OCI-LY3 (cell line): ENCODE results near the gene SAC3D1.

Source experiments
- H2AFZ ChIP-seq: fragments of 200-600, 300-600 bp; shearing (Covaris generic); 2 replicates; pipeline ENCODE4 v1.6.0; 2014; ENCODE audit warnings: antibody characterized with exemption, low read depth, low read length
- H3K27ac ChIP-seq: fragments of 200-600, 300-600 bp; sonication (generic); 2 replicates; pipeline ENCODE4 v1.5.1; 2014; ENCODE audit warnings: mild to moderate bottlenecking, low read length, moderate library complexity, mixed read lengths
- H3K27me3 ChIP-seq: fragments of 200-600, 300-600 bp; sonication (generic); 2 replicates; pipeline ENCODE4 v1.6.1; 2014; ENCODE audit warnings: low read depth, low read length, mixed read lengths
- H3K36me3 ChIP-seq: fragments of 200-600, 300-600 bp; sonication (generic); replicated peaks from 2 replicates; pipeline ENCODE3; 2014; ENCODE audit warnings: low read depth, low read length, mixed read lengths
- H3K4me1 ChIP-seq: fragments of 300-600, 200-600 bp; sonication (generic); 2 replicates; pipeline ENCODE4 v1.6.1; 2014; ENCODE audit warnings: low read length, mixed read lengths
- H3K4me2 ChIP-seq: fragments of 200-600, 300-600 bp; sonication (generic); 2 replicates; pipeline ENCODE4 v1.6.1; 2014; ENCODE audit warnings: low read length, mixed read lengths
- H3K4me3 ChIP-seq: fragments of 300-600, 200-600 bp; sonication (generic); 2 replicates; pipeline ENCODE4 v1.5.1; 2014; ENCODE audit warnings: antibody characterized with exemption, mild to moderate bottlenecking, low read length, moderate library complexity
- H3K79me2 ChIP-seq: fragments of 300-600, 200-600 bp; shearing (Covaris generic); 2 replicates; pipeline ENCODE4 v1.6.1; 2014; ENCODE audit warnings: mild to moderate bottlenecking, low read length, mixed read lengths
- H3K9ac ChIP-seq: fragments of 300-600, 200-600 bp; shearing (Covaris generic); 2 replicates; pipeline ENCODE4 v1.6.0; 2014; ENCODE audit warnings: mild to moderate bottlenecking, low read length, moderate library complexity
- H3K9me3 ChIP-seq: fragments of 200-600, 300-600 bp; shearing (Covaris generic); 2 replicates; pipeline ENCODE4 v1.6.1; 2014; ENCODE audit warnings: low read length, mixed read lengths; ENCODE audit not compliant: insufficient read depth
- H4K20me1 ChIP-seq: fragments of 200-600, 300-600 bp; sonication (generic); 2 replicates; pipeline ENCODE4 v1.6.1; 2016; ENCODE audit warnings: low read length, mixed read lengths; ENCODE audit not compliant: insufficient read depth
- EZH2phosphoT487 ChIP-seq: fragments of 200-600 bp; shearing (Covaris generic); IDR thresholded peaks from 2 replicates; pipeline ENCODE4 v1.6.1; 2018; ENCODE audit warnings: antibody characterized with exemption, mixed run types, low read depth
- TF ChIP-seq, protein P1 (sequence below): fragments of 200-600, 300-600 bp; sonication (generic); IDR thresholded peaks from 2 replicates; pipeline ENCODE4 v1.5.1; 2014; ENCODE audit warnings: antibody characterized with exemption, low read length, low read depth

Gene SAC3D1

DNA sequence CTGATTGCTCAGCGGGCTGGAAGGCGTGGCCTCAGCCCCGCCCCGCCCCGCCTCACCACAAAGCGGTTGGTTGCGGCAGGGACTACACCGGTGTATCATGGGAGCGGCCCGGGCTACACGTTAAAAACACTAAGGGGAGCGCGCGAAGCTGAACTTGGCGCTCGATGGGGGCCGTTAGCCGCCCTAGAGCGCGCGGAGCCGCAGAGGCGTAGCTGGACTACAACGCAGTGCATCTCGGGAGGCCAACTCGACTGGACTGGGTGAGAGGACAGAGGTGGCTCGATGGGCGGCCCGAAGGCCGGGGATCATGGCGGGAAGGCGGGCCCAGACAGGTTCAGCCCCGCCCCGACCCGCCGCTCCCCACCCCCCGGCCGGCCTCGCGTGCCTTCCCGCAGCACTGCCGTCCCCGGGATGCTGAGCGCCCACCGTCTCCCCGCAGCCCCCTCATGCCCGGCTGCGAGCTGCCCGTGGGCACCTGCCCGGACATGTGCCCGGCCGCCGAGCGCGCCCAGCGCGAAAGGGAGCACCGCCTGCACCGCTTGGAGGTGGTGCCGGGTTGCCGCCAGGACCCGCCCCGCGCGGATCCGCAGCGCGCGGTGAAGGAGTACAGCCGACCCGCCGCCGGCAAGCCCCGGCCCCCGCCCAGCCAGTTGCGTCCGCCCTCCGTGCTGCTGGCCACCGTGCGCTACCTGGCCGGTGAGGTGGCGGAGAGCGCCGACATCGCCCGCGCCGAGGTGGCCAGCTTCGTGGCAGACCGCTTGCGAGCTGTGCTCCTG lies at the start of gene SAC3D1:
Gene SAC3D1 (plus strand): TSS at position 364 of the 776 bp plus-strand sequence. CDS start 83 bp downstream, at position 447.
- Histone ChIP-seq H3K27me3 (no peaks in the 10 kb centered on the region), H4K20me1 (no peaks in the 10 kb centered on the region), H3K9me3 (no peaks in the 10 kb centered on the region), H3K4me2 (peak within 1 kb of the TSS; percentile 79), H3K27ac (peak within 1 kb of the TSS; percentile 88), H3K79me2 (no peaks in the 10 kb centered on the region), H2AFZ (peak within 1 kb of the TSS; percentile 76), H3K4me1 (peaks cover 9% of the 10 kb centered on the region; the same call in 1 of the 2 replicates), H3K9ac (peak within 1 kb of the TSS; percentile 75), H3K4me3 (peak within 1 kb of the TSS; percentile 78), H3K36me3 (peaks cover 6% of the 10 kb centered on the region)
- no peak for TF ChIP-seq EZH2phosphoT487

DNA sequence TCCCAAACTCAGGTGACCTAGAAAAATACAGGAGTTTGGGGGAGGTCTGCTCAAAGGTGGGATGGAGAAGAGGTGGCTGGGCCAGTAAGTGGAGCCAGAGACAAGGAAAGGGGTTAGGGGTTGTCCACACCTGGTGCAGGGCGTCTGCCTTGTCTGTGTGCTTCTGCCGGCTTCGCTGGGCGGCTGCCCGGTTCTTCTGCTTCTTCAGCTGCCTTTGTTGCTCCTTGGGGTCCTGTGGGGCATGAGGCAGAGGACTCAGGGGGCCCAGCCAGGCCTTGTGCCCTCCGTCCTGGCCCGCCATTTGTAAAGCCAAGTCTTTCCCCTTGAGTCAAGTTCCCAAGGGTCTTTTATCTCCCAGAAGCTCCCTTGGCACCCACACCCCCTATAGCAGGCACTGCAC lies 46.7 kb upstream of the SAC3D1 start:
- Histone ChIP-seq H3K4me1 (peaks cover 27% of the 10 kb centered on the region), H3K4me3 (no peak overlapping the region), H2AFZ (no peak overlapping the region), H3K79me2 (no peaks in the 10 kb centered on the region), H3K36me3 (no peaks in the 10 kb centered on the region), H3K4me2 (no peak overlapping the region), H4K20me1 (no peaks in the 10 kb centered on the region), H3K9ac (no peak overlapping the region), H3K27ac (no peak overlapping the region), H3K9me3 (no peaks in the 10 kb centered on the region), H3K27me3 (peaks cover 7% of the 10 kb centered on the region; the same call in 1 of the 2 replicates)
- TF ChIP-seq, protein P1, sequence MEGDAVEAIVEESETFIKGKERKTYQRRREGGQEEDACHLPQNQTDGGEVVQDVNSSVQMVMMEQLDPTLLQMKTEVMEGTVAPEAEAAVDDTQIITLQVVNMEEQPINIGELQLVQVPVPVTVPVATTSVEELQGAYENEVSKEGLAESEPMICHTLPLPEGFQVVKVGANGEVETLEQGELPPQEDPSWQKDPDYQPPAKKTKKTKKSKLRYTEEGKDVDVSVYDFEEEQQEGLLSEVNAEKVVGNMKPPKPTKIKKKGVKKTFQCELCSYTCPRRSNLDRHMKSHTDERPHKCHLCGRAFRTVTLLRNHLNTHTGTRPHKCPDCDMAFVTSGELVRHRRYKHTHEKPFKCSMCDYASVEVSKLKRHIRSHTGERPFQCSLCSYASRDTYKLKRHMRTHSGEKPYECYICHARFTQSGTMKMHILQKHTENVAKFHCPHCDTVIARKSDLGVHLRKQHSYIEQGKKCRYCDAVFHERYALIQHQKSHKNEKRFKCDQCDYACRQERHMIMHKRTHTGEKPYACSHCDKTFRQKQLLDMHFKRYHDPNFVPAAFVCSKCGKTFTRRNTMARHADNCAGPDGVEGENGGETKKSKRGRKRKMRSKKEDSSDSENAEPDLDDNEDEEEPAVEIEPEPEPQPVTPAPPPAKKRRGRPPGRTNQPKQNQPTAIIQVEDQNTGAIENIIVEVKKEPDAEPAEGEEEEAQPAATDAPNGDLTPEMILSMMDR, result no peak
- TF ChIP-seq EZH2phosphoT487, result no peak

DNA sequence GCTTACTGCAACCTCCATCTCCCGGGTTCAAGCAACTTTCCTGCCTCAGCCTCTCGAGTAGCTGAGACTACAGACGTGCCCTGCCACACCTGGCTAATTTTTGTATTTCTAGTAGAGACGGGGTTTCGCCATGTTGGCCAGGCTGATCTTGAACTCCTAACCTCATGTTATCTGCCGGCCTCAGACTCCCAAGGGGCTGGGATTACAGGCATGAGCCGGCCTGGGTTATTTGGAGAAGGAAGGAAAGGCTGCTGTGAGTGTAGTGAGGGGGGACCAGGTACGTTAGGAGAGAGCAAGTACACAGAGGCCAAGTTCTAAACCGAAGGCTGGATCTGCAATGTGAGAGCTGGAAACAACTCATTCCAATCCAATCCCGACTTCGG lies 44.7 kb upstream of the SAC3D1 start:
- no peak overlapping the region for H3K9ac ChIP-seq
- H3K27ac ChIP-seq, result no peak overlapping the region
- no peaks in the 10 kb centered on the region for H3K9me3 ChIP-seq
- H3K36me3 ChIP-seq, result no peaks in the 10 kb centered on the region
- H3K27me3 ChIP-seq, result peaks cover 7% of the 10 kb centered on the region; the same call in 1 of the 2 replicates
- peak overlapping the region; percentile 48 for H2AFZ ChIP-seq
- H3K4me3 ChIP-seq, result peak overlapping the region; percentile 25; the same call in 1 of the 2 replicates
- H3K4me1 ChIP-seq, result peaks cover 12% of the 10 kb centered on the region
- H3K79me2 ChIP-seq, result no peaks in the 10 kb centered on the region
- peak overlapping the region; percentile 48 for H3K4me2 ChIP-seq
- H4K20me1 ChIP-seq, result no peaks in the 10 kb centered on the region
- no peak for TF ChIP-seq EZH2phosphoT487
- TF ChIP-seq, protein P1, result no peak

DNA sequence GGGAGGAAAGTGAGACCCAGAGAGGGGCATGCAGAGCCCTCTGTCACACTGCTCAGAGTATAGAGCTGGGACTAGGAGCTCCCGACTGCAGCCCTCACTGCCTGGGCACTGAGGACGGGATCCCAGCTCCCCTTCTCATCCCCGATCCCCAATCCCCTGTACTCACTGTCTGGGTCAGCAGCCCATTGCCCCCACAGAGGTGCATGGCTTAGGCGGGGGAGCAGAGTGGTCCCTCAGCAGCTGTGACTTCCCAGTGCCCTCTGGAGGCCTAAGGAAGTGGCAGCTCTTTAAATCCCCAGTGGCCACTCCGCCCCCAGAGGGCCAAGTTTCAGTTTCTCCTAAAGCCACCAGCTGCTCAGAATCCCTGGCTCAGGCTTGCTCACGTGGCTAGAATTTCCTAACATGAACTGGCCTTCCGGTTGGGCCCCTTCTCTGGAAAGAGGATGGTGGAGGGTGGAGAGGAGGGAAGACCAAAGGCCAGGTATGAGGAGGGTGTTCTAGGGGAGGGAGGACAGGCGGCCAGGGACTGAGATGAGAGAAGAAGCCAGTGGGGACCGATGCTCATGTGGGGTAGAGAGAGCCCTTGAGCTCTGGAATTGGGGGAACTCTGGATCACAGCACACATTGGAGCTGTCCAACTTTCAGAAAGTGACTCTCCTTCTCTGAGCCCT lies 44.2 kb upstream of the SAC3D1 start, which contains the start of gene BATF2:
Gene BATF2 (minus strand): TSS at position 262 of the 671 bp plus-strand sequence. CDS start 57 bp downstream, at position 205.
- no peak within 1 kb of the TSS for H3K9ac ChIP-seq
- H3K36me3 ChIP-seq, result no peaks in the 10 kb centered on the region
- TF ChIP-seq, protein P1, result peak; percentile 53
- TF ChIP-seq EZH2phosphoT487, result no peak
- no peaks in the 10 kb centered on the region for H3K9me3 ChIP-seq
- peak within 1 kb of the TSS; percentile 48 for H2AFZ ChIP-seq
- peaks cover 10% of the 10 kb centered on the region for H3K4me1 ChIP-seq
- peak within 1 kb of the TSS; percentile 48 for H3K4me2 ChIP-seq
- H4K20me1 ChIP-seq, result no peaks in the 10 kb centered on the region
- no peak within 1 kb of the TSS for H3K27ac ChIP-seq
- peaks cover 7% of the 10 kb centered on the region; the same call in 1 of the 2 replicates for H3K27me3 ChIP-seq
- H3K4me3 ChIP-seq, result peak within 1 kb of the TSS; percentile 25; the same call in 1 of the 2 replicates
- no peaks in the 10 kb centered on the region for H3K79me2 ChIP-seq
